ENCODE data around the gene AFF3.

DNA sequence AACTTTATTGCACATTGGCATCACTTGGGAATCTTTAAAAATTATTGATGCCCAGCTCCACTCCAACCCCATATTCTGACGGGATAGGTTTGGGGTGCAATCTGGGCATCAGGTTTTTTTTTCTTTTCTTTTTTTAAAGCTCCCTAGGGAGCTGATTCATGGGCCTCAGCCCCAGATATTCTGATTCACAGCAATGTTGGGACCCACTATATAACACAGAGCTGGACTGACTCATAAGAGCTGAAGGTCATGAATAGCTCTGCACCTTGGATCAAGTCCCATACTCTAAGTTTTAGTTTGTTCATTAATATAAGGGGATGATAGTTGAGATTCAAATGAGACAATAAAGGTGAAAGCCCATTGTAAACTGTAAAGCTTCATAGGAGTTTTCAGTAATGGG is 461.4 kb downstream of the AFF3 start:
- TF ChIP-seq, protein P1, sequence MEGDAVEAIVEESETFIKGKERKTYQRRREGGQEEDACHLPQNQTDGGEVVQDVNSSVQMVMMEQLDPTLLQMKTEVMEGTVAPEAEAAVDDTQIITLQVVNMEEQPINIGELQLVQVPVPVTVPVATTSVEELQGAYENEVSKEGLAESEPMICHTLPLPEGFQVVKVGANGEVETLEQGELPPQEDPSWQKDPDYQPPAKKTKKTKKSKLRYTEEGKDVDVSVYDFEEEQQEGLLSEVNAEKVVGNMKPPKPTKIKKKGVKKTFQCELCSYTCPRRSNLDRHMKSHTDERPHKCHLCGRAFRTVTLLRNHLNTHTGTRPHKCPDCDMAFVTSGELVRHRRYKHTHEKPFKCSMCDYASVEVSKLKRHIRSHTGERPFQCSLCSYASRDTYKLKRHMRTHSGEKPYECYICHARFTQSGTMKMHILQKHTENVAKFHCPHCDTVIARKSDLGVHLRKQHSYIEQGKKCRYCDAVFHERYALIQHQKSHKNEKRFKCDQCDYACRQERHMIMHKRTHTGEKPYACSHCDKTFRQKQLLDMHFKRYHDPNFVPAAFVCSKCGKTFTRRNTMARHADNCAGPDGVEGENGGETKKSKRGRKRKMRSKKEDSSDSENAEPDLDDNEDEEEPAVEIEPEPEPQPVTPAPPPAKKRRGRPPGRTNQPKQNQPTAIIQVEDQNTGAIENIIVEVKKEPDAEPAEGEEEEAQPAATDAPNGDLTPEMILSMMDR (IDR thresholded peaks at IDR 0.05): no peak
- TF ChIP-seq POLR2AphosphoS5 (IDR thresholded peaks at IDR 0.05) (no peak), POLR2A (IDR thresholded peaks at IDR 0.05) (no peak)
